Measurements from ENCODE around the gene NAT14. TPM values are rescaled to one million over a fixed set of nuclear protein-coding genes. Genes with fewer than 3 reads are reported as not detected.

Gene NAT14
- total RNA-seq, 4 donors from 2014 or later = 2.5 to 5.3 (median 4.1) TPM

GRCh38 chr19:55487924-55488687 lies 3.1 kb downstream of the NAT14 start, which contains the start of gene SSC5D:
Gene SSC5D (plus strand): TSS chr19:55488436. CDS start chr19:55488590, 154 bp downstream.
- WGBS, 2 donors = 15% methylated on average over 14 to 15 of the region's 21 CpGs
- TF ChIP-seq POLR2A (IDR thresholded peaks at IDR 0.05) = no peak
- no peak for TF ChIP-seq CTCF (IDR thresholded peaks at IDR 0.05)
- H3K4me3 ChIP-seq (ENCODE audit: low read depth, poor library complexity, severe bottlenecking) = no peak within 1 kb of the TSS
- no peak for DNase-seq (ENCODE audit: low spot score in 2 of 2)
- intact Hi-C loops (cut with DNase I; ENCODE audit: low total_unique reads) = no loop called here

- WGBS, 2 donors = 46 to 61% methylated on average over 4 to 32 of the region's 36 CpGs
- H3K4me3 ChIP-seq (ENCODE audit: low read depth, poor library complexity, severe bottlenecking) = no peak overlapping the region
- DNase-seq (ENCODE audit: low spot score in 2 of 2) = no peak
- TF ChIP-seq CTCF (IDR thresholded peaks at IDR 0.05) = no peak
- TF ChIP-seq POLR2A (IDR thresholded peaks at IDR 0.05) = no peak
- intact Hi-C loops (cut with DNase I; ENCODE audit: low total_unique reads) = no loop called here
These were observed 4.2 kb downstream of the NAT14 start for GRCh38 chr19:55488986-55489710.

- DNase-seq (ENCODE audit: low spot score in 2 of 2) = no peak
- intact Hi-C loops (cut with DNase I; ENCODE audit: low total_unique reads) = loop anchor here (10.0 kb wide), 1 partner anchor 345 kb away; the partner anchor contains the start of gene TNNT1
- 72 to 84% methylated on average over 9 to 18 of the region's 21 CpGs for WGBS, 2 donors
- H3K4me3 ChIP-seq (ENCODE audit: low read depth, poor library complexity, severe bottlenecking) = no peak overlapping the region
- TF ChIP-seq POLR2A (IDR thresholded peaks at IDR 0.05) (no peak), CTCF (IDR thresholded peaks at IDR 0.05) (no peak)
These were observed 4.9 kb downstream of the NAT14 start for GRCh38 chr19:55489711-55490477.

DNA sequence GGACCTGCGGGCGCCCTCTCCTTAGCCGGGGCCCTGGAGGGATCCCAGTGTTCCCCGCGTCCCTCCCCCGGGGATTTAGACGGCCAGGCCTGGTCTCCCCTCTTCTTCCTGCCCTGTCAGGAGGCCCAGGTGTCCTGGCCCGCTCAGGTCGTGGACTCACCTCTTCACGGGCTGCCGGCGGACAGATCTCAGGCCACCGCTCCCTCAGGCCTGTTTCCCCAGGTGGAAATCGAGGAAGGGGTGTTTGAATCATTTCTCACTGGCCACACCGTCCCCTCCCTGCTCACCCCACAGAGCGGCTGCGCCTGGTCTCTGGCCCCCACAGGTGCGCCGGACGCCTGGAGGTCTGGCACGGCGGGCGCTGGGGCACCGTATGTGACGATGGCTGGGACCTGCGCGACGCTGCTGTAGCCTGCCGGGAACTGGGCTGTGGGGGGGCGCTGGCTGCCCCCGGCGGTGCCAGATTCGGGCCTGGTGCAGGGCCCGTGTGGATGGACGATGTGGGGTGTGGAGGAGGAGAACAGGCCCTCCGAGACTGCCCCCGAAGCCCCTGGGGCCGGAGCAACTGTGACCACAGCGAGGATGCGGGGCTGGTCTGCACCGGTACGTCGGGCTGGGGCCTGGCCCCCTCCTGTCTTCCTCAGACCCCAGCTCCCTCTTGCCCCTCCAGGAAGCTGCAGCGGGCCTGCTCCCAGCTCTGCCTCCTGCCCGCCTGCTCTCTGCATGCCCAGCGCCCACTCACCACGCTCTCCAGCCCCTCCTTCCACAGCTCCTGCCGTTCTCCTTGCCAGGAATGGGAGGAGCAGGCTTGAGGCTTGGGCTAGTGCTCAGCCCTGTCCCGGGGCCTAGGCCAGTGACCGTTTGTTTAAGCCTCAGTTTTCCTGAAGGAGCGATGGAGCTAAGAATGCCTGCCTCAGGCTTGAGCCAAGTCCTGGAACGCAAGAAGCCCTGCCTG lies 5.8 kb downstream of the NAT14 start:
- no peak overlapping the region for H3K4me3 ChIP-seq (ENCODE audit: low read depth, poor library complexity, severe bottlenecking)
- WGBS, 2 donors = 68 to 75% methylated on average over 21 to 49 of the region's 52 CpGs
- TF ChIP-seq CTCF (IDR thresholded peaks at IDR 0.05) = no peak
- no peak for TF ChIP-seq POLR2A (IDR thresholded peaks at IDR 0.05)
- intact Hi-C loops (cut with DNase I; ENCODE audit: low total_unique reads) = loop anchor here (10.0 kb wide), 1 partner anchor 346 kb away; the partner anchor contains the start of gene TNNT1
- no peak for DNase-seq (ENCODE audit: low spot score in 2 of 2)

Data from lower leg skin (tissue), 4 donors.